IPS-15b (cell line): ENCODE results near the gene SERPINB5.

ENCODE experiments used
- H3K27me3 ChIP-seq: one replicate; pipeline ENCODE4 v1.6.1; 2013; ENCODE audit warnings: low read length; ENCODE audit not compliant: control insufficient read depth, insufficient read depth
- H3K36me3 ChIP-seq: one replicate; pipeline ENCODE4 v1.6.1; 2013; ENCODE audit warnings: low read length; ENCODE audit not compliant: control insufficient read depth, insufficient read depth
- H3K4me1 ChIP-seq: one replicate; pipeline ENCODE4 v1.6.1; 2013; ENCODE audit warnings: mild to moderate bottlenecking, low read length; ENCODE audit not compliant: control insufficient read depth, insufficient read depth
- H3K4me3 ChIP-seq: one replicate; pipeline ENCODE4 v1.5.1; 2013; ENCODE audit warnings: low read depth, low read length
- H3K9ac ChIP-seq: one replicate; pipeline ENCODE4 v1.6.1; 2013; ENCODE audit warnings: low read depth, mild to moderate bottlenecking, low read length
- H3K9me3 ChIP-seq: one replicate; pipeline ENCODE4 v1.6.1; 2013; ENCODE audit warnings: mild to moderate bottlenecking, low read length; ENCODE audit not compliant: control insufficient read depth, insufficient read depth

The SERPINB5 gene

DNA sequence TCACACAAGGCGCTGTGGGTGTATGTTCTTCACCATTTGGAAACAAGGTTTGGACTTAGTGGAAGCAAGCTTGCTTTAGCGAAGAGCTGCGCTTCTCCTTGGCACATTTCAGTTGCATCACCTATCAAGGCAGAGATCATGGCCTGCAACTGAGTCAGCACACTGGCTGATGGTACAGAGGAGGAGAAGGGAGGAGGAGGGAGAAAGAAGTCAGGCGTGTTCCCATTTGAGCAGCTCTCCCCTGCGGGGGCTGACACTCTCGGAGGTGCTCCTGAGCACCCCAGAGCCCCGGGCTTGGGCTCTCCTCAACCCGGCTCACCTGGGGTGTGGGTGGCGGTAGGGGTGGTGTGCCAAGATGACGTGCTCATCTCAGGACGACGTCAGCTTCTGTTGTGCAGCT, 6.0 kb upstream of the SERPINB5 start:
- Histone ChIP-seq H3K27me3 (no peaks in the 10 kb centered on the region), H3K9me3 (no peaks in the 10 kb centered on the region), H3K4me3 (no peak overlapping the region)

DNA sequence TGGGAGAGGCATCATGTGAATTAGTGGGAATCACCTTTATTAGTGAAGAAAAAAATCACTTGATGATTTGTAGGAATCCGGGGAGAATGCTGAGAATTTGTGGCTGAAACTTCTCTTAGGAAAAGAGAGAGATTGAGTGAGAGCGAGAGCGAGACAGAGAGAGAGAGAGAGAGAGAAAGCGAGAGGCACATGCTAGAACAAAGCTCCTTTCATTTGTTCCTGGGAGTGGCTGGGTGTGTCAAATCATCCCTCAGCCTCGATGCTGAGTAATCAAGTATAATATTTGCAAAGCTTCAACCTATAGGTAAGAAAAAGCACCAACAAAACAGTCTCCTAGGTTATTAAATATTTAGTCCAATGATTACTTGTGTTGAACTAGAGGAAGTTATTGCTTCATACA, 4.4 kb upstream of the SERPINB5 start:
- no peaks in the 10 kb centered on the region for H3K36me3 ChIP-seq
- no peak overlapping the region for H3K4me3 ChIP-seq
- H3K27me3 ChIP-seq, result no peaks in the 10 kb centered on the region
- H3K9me3 ChIP-seq, result no peaks in the 10 kb centered on the region
- no peak overlapping the region for H3K9ac ChIP-seq
- no peaks in the 10 kb centered on the region for H3K4me1 ChIP-seq

More for the DNA sequence above, 6.0 kb upstream of the SERPINB5 start:
- no peak overlapping the region for H3K9ac ChIP-seq
- no peaks in the 10 kb centered on the region for H3K36me3 ChIP-seq
- H3K4me1 ChIP-seq, result no peaks in the 10 kb centered on the region

DNA sequence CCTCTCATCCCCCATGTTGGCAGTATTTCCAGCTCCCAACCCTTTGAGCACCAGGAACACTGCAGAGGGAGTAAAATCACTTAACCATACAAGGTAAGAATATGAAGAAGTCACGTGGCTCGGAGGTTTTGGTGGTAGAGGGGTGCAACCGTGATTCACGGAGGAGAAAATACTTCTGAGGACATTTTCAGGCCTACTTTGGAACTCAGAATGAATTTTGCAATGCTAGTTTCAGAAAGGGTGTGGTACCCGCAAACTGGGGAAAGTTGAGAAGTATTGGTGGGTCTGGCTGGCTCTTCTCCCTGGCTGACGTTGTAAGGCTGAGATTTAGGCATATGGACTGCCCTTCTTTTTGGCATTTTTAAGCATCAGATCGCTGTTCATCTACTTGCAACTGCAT, 442 bp downstream of the SERPINB5 start:
- no peaks in the 10 kb centered on the region for H3K27me3 ChIP-seq
- no peaks in the 10 kb centered on the region for H3K9me3 ChIP-seq
- no peak overlapping the region for H3K4me3 ChIP-seq
- no peak overlapping the region for H3K9ac ChIP-seq
- H3K36me3 ChIP-seq, result no peaks in the 10 kb centered on the region
- no peaks in the 10 kb centered on the region for H3K4me1 ChIP-seq

DNA sequence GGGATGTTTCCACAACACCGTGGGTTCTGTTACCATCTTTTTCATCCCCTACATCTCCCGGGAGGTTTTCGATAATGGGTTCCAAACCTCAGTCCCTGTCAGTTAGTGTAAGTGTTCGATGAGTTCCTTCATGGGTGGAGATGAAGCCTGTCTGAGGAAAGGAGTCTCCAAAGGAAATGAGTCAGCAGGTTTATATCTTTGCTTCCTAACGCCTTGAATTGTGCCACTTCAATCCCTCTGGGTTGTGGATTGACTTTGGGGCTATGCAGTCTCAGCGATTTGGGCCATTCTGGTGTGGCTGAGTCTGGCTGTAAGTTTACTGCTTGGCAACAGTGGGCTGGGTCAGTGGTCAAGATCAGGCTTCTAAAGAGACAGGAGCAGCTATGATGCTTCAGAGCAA, 1.2 kb downstream of the SERPINB5 start:
- H3K36me3 ChIP-seq, result no peaks in the 10 kb centered on the region
- H3K9ac ChIP-seq, result no peak overlapping the region

DNA sequence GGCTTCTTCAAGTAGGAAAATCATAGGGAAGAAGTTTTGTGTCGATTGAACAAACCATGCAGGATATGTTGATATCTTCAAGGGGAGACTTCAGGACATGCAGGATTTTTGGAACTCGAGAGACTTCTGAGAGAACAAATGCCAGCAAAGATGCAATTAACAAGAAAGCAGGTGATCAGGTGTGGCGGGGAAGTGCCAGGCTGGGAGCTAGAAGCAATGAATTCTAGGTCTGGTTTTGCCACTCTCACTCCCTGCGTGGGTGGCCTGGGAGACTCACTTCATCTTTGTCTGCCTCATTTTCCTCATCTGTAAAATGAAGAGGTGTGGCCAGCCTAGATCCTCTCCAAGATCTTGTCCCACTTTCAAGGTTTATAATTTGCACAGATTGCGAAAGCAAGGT, 3.1 kb downstream of the SERPINB5 start:
- no peaks in the 10 kb centered on the region for H3K27me3 ChIP-seq
- no peak overlapping the region for H3K4me3 ChIP-seq
- H3K4me1 ChIP-seq, result no peaks in the 10 kb centered on the region
- no peaks in the 10 kb centered on the region for H3K9me3 ChIP-seq
- H3K9ac ChIP-seq, result no peak overlapping the region
- no peaks in the 10 kb centered on the region for H3K36me3 ChIP-seq

More for the DNA sequence above, 1.2 kb downstream of the SERPINB5 start:
- Histone ChIP-seq H3K4me1 (no peaks in the 10 kb centered on the region), H3K9me3 (no peaks in the 10 kb centered on the region), H3K4me3 (no peak overlapping the region), H3K27me3 (no peaks in the 10 kb centered on the region)

DNA sequence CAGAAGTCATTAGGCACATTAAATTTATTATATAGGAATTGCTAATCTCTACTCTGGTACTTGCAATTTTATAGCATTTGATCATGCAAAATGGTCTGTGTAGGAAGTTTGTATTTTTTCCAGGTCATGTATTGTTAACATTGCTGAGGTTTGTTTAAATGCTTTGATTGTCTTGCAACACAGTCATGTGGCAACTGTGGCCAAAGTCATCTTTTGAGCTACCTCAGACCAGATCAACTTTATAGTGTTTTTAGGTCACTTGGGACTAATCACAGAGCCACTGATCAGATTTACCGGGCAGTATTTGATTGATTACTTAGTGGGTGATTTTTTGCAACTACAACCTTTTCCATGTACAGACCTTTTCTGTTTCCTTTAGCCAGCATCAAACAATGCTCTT, 3.7 kb downstream of the SERPINB5 start:
- no peaks in the 10 kb centered on the region for H3K36me3 ChIP-seq
- H3K9ac ChIP-seq, result no peak overlapping the region
- no peak overlapping the region for H3K4me3 ChIP-seq
- H3K9me3 ChIP-seq, result no peaks in the 10 kb centered on the region
- H3K27me3 ChIP-seq, result no peaks in the 10 kb centered on the region
- no peaks in the 10 kb centered on the region for H3K4me1 ChIP-seq

DNA sequence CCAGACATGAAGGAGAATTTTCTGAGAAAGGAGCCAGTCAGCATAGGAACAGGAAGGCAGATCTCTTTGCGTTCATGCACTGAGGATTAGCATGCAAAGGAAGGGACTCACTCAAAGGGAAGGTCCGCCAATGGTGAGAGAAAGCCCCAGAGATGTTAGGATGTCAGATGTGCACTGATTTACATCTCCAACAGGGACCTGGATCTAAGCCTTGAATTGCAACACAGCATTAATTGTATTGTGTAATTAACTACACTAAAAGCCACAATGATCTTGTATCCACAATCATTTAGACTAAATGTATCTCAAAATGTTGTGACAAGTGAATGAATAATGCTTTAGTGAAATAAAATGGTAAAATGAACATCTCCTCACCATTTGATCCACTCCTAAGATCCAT, 4.2 kb downstream of the SERPINB5 start:
- no peaks in the 10 kb centered on the region for H3K36me3 ChIP-seq
- no peaks in the 10 kb centered on the region for H3K4me1 ChIP-seq
- H3K9me3 ChIP-seq, result no peaks in the 10 kb centered on the region
- H3K27me3 ChIP-seq, result no peaks in the 10 kb centered on the region
- no peak overlapping the region for H3K4me3 ChIP-seq
- H3K9ac ChIP-seq, result no peak overlapping the region

DNA sequence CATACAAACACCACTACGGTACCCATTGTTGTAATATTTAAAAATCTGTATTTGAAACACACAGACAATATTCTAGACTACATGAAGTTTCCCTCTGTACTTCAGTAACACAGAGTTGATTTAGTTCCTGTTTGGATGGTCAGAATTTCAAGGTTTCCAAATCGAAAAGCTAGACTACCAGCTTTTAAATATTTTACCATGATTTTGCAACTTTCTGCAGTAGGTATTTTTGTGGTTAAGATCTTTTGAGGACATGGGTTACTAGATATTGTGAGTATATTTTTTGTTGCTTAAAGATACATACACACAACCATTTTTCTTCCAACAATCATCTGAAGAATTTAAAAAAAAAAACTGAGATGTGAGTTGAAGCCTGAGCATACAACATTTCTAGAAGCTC, 10.9 kb downstream of the SERPINB5 start:
- Histone ChIP-seq H3K9ac (no peak overlapping the region), H3K4me1 (no peaks in the 10 kb centered on the region), H3K4me3 (no peak overlapping the region), H3K27me3 (no peaks in the 10 kb centered on the region), H3K36me3 (no peaks in the 10 kb centered on the region), H3K9me3 (no peaks in the 10 kb centered on the region)

DNA sequence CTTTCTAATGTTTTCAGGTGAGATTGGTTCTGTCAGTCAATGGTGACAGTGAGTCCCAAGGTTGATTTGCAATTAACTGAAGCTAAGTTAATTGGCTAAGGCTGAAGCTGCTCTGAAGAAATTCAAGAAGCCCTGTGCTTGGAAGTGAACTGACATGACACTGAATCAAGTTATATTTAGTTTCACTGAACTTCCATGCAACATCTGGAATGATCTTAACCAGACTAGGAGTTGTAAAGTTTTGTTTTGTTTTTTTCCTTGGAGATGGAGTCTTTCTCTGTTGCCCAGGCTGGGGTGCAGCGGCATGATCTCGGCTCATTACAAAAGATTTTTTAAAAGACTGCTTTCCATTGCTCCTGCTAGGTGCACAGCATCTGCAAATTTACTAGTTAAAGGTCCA, 11.4 kb downstream of the SERPINB5 start:
- no peak overlapping the region for H3K4me3 ChIP-seq
- H3K27me3 ChIP-seq, result no peaks in the 10 kb centered on the region
- no peaks in the 10 kb centered on the region for H3K4me1 ChIP-seq
- H3K9me3 ChIP-seq, result no peaks in the 10 kb centered on the region
- H3K36me3 ChIP-seq, result no peaks in the 10 kb centered on the region
- H3K9ac ChIP-seq, result no peak overlapping the region

DNA sequence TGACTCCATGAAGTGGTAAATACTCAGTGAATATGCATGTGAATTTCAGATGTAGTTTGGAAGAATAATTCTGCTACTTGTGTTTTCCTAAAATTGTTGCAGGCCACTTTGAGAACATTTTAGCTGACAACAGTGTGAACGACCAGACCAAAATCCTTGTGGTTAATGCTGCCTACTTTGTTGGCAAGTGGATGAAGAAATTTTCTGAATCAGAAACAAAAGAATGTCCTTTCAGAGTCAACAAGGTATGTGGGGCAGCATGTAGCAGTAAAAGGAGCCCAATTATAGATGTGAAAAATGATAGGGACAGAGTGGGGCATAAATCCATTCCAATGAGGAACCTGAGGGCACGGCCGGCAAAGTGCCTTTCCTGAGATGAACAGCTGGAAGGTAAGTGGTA, 16.1 kb downstream of the SERPINB5 start:
- H3K36me3 ChIP-seq, result no peaks in the 10 kb centered on the region

DNA sequence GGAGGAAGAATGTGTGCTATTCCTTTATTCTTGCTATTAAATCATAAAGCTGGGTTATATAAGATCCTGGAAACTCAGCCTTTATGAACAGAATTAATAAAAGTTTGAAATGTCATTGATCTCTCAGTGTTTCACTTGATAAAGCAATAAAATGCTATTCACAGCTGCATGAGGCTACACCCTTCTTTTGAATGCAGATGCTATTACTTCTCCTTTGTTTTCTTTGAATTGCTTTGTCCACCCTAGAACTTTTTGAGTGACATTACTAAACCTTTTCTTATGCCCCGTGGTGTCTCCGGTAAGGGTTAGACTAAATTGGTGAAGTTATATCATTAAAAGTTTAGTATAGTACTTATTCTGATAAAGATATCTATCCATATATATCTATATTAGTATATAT, 18.9 kb downstream of the SERPINB5 start:
- no peaks in the 10 kb centered on the region for H3K27me3 ChIP-seq
- H3K4me1 ChIP-seq, result no peaks in the 10 kb centered on the region
- no peaks in the 10 kb centered on the region for H3K9me3 ChIP-seq
- no peak overlapping the region for H3K9ac ChIP-seq
- no peak overlapping the region for H3K4me3 ChIP-seq
- H3K36me3 ChIP-seq, result no peaks in the 10 kb centered on the region

More for the DNA sequence above, 16.1 kb downstream of the SERPINB5 start:
- H3K9ac ChIP-seq, result no peak overlapping the region
- no peaks in the 10 kb centered on the region for H3K4me1 ChIP-seq
- no peaks in the 10 kb centered on the region for H3K9me3 ChIP-seq
- no peak overlapping the region for H3K4me3 ChIP-seq
- H3K27me3 ChIP-seq, result no peaks in the 10 kb centered on the region

DNA sequence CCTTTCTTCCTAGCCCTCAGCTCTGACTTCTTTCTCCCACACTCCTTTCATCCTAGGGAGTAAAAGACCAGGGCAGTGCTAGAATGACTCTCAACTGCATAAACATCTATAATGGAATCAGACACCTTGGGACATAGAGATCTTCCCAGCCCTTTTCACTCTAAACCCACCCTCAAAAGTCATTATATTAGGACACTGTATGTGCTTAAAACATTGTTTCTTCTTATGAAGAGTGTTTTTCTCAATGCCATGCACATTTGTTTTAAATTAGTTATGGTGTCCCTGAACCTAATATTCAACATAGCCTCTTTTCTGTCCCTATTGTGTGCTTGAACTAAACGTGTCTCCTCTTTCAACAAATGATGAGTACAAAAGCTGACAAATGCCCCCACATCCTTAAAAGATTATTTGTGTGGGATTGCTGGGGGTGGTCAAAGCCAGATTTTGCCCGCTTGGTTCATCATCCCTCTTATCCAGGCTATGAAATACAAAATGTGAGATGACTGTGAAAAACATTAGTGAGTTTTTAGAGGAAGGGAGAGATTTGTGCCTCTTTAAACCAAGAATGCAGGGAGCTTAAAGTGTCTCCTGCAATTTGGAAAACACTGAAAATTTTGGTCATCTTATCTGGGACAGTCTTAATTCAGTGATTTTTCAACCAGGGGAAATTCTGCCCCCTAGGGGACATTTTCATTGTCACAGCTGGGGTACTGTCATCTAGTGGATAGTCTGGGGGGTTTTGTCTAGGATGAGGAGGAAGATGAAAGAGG, 29.0 kb downstream of the SERPINB5 start:
- no peak overlapping the region for H3K4me3 ChIP-seq
- no peaks in the 10 kb centered on the region for H3K4me1 ChIP-seq
- H3K9ac ChIP-seq, result no peak overlapping the region
- no peaks in the 10 kb centered on the region for H3K27me3 ChIP-seq
- no peaks in the 10 kb centered on the region for H3K36me3 ChIP-seq
- no peaks in the 10 kb centered on the region for H3K9me3 ChIP-seq
